Lower lobe of right lung (tissue), 2 donors: ENCODE results near the gene TCF4. TPM values are rescaled to one million over a fixed set of nuclear protein-coding genes. Genes with fewer than 3 reads are reported as not detected.
A peak's percentile ranks its signal among the peaks of the same experiment; 100 is the strongest.

Experiments
- ATAC-seq, 2 donors: fragments of 200-7000 bp; cut with Tn5 transposase; one replicate each; pipeline ENCODE4 v1.9.1; 2020 to 2022; ENCODE audit warnings: mild to moderate bottlenecking in 2 of 2, moderate library complexity in 2 of 2
- DNase-seq: peaks from one replicate; pipeline ENCODE4 v3.0.0-alpha.2; 2020
- H3K27ac ChIP-seq: fragments of 200-600 bp; one replicate; pipeline ENCODE4 v1.8.0; 2022
- H3K27me3 ChIP-seq: fragments of 200-600 bp; one replicate; pipeline ENCODE4 v1.8.0; 2022; ENCODE audit warnings: low read depth
- H3K36me3 ChIP-seq: fragments of 200-600 bp; one replicate; pipeline ENCODE4 v1.8.0; 2022; ENCODE audit warnings: mild to moderate bottlenecking
- H3K4me1 ChIP-seq: fragments of 200-600 bp; one replicate; pipeline ENCODE4 v1.8.0; 2022
- H3K4me3 ChIP-seq: fragments of 200-600 bp; one replicate; pipeline ENCODE4 v1.8.0; 2022; ENCODE audit warnings: mild to moderate bottlenecking
- H3K9me3 ChIP-seq: fragments of 200-600 bp; one replicate; pipeline ENCODE4 v1.8.0; 2022
- intact Hi-C: fragments of 100-400 bp; cut with DNase I; formaldehyde crosslinking; loops from one replicate; pipeline ENCODE4 v1.11.0; 2022
- total RNA-seq: library from RNA; stranded (reverse); fragmentation: NEBNext Ultra II Directional; extraction: Animal tissue kit (Norgen Biotek cat#: 25700); gene quantifications from one replicate; pipeline ENCODE4 v1.2.1, GENCODE V29; 2021
- TF ChIP-seq, protein P1 (sequence below): fragments of 200-600 bp; IDR thresholded peaks from one replicate; pipeline ENCODE4 v1.8.0; 2022; ENCODE audit warnings: antibody characterized with exemption, mild to moderate bottlenecking
- donor health status: DM: no; HTN: yes; CAD: no; lungs with severe emphysema.

Gene TCF4
- total RNA-seq, 1 donor from 2014 or later: 112 TPM

DNA sequence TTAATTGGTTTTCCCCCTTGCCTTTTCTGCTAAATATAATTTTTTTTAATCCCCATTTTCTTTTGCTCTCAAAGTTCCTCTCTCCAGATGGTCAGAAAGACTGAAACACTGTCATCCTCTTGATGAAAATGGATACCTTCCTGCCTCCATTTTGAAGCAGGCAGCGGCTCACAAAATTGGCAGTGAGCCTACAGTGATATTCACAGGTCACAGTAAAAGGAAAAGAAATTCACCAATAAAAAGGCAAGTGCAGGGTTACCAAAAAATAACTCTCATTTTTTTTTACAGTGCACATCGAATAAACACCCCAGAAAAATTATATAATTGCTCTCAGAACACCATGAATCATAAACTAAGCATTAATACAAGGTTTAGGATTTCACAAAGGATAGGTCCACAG, 307.5 kb downstream of the TCF4 start:
- no peaks in the 10 kb centered on the region for H3K9me3 ChIP-seq
- no peaks in the 10 kb centered on the region for H3K4me1 ChIP-seq
- no peaks in the 10 kb centered on the region for H3K27me3 ChIP-seq
- TF ChIP-seq, protein P1, sequence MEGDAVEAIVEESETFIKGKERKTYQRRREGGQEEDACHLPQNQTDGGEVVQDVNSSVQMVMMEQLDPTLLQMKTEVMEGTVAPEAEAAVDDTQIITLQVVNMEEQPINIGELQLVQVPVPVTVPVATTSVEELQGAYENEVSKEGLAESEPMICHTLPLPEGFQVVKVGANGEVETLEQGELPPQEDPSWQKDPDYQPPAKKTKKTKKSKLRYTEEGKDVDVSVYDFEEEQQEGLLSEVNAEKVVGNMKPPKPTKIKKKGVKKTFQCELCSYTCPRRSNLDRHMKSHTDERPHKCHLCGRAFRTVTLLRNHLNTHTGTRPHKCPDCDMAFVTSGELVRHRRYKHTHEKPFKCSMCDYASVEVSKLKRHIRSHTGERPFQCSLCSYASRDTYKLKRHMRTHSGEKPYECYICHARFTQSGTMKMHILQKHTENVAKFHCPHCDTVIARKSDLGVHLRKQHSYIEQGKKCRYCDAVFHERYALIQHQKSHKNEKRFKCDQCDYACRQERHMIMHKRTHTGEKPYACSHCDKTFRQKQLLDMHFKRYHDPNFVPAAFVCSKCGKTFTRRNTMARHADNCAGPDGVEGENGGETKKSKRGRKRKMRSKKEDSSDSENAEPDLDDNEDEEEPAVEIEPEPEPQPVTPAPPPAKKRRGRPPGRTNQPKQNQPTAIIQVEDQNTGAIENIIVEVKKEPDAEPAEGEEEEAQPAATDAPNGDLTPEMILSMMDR: no peak
- H3K36me3 ChIP-seq: peaks cover 8% of the 10 kb centered on the region
- no peak overlapping the region for H3K4me3 ChIP-seq
- DNase-seq: no peak
- ATAC-seq: no peak
- intact Hi-C loops: no loop called here
- H3K27ac ChIP-seq: no peak overlapping the region

DNA sequence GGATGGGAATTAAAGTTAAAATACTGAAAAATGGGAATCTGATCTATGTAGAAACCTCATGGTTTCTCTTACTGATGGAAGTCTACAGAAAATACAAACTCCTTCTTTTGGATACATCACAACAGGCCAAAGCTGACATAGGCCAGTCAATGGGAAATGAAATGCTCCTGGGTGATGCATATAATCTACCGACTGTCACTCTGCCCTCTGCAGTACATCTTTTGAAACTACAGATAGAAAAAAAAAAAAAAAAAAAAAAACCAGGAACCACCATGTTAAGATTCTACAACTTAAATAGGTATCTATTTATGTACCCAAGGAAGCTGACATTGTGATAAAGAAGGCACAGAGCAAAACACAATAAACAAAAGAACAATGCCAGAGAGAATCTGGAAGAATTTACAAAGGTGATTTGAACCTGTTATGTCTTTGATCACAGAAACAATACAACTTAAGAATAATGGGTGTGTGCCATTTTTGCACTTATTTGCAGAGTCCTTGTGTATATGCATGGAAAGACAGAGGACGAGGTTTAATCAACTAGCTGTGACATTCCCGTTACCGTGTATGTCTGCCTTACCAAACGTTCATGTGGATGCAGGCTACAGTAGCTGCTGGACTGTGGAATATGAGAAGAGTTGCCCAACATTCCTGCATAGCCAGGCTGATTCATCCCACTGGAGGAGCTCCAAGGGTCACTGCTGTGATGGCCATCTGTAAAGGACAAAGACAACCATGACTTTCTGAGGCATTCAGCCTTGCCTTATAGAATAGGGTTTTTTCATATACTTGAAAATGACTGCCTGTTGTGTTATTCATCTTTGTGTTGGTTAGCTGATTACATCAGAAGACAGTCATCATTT, 312.7 kb downstream of the TCF4 start:
- no peak for ATAC-seq

DNA sequence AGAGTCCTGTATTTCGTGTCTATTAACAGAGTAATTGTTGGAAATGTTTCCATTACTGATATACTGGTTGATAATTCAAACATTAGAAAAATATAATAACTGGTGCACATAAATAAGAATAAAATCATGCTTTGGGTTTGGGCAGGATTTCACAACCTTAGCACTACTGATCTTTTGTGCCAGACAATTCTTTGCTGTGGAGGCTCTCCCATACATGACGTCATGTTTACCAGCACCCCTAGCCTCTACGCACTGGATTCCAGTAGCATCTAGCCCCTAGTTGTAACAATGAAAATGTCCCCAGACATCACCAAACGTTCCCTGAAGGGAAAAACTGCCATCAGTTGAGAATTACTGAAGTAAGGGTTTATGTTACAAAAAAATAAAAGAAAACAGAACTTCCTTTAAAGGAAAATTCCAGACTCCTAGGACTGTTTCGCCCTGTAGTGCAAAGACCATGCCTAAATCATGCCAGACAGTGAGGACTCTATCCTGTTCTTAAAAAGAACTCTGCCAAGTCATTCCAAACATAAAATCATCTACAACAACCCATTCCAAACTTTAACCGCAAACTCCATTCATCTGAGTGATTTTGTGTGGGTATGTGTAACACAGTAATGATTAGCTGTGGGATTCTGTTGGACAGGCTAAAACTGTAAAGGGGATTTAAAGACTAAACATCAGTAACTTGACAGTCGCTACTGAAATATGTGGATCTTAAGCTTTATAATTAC, 315.3 kb downstream of the TCF4 start:
- TF ChIP-seq, protein P1: no peak
- ATAC-seq: peak in 1 of 2 donors; percentile 11
- Histone ChIP-seq H3K4me1 (peaks cover 5% of the 10 kb centered on the region), H3K4me3 (no peak overlapping the region), H3K9me3 (no peaks in the 10 kb centered on the region), H3K36me3 (peaks cover 29% of the 10 kb centered on the region), H3K27me3 (no peaks in the 10 kb centered on the region), H3K27ac (no peak overlapping the region)
- DNase-seq: no peak
- intact Hi-C loops: no loop called here

More for the DNA sequence above, 312.7 kb downstream of the TCF4 start:
- Histone ChIP-seq H3K4me1 (no peaks in the 10 kb centered on the region), H3K27me3 (no peaks in the 10 kb centered on the region), H3K4me3 (no peak overlapping the region), H3K9me3 (no peaks in the 10 kb centered on the region), H3K36me3 (peaks cover 22% of the 10 kb centered on the region), H3K27ac (no peak overlapping the region)
- intact Hi-C loops: no loop called here
- DNase-seq: no peak
- TF ChIP-seq, protein P1: no peak

DNA sequence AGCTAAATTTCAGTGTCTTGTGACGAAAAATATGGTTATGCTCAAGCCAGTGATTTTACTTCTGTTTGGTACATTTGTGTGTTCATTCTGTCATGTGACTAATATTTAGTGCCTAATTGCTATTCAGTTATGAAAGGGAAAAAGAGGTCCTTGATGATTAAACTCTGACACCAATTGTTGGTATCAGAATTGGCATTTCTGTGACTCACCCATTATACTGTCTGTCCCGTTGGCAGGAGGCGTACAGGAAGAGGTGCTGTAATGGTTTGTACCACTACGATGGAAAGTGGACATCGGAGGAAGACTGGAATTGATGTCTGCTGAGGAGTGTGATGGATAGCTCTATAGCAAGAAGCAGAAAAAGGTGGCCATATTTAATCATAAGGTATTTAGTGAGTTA, 318.4 kb downstream of the TCF4 start:
- no peak overlapping the region for H3K27ac ChIP-seq
- H3K27me3 ChIP-seq: no peaks in the 10 kb centered on the region
- H3K4me1 ChIP-seq: peaks cover 26% of the 10 kb centered on the region
- intact Hi-C loops: no loop called here
- TF ChIP-seq, protein P1: no peak
- ATAC-seq (no peak), DNase-seq (no peak)
- H3K9me3 ChIP-seq: no peaks in the 10 kb centered on the region
- no peak overlapping the region for H3K4me3 ChIP-seq
- H3K36me3 ChIP-seq: peaks cover 22% of the 10 kb centered on the region

DNA sequence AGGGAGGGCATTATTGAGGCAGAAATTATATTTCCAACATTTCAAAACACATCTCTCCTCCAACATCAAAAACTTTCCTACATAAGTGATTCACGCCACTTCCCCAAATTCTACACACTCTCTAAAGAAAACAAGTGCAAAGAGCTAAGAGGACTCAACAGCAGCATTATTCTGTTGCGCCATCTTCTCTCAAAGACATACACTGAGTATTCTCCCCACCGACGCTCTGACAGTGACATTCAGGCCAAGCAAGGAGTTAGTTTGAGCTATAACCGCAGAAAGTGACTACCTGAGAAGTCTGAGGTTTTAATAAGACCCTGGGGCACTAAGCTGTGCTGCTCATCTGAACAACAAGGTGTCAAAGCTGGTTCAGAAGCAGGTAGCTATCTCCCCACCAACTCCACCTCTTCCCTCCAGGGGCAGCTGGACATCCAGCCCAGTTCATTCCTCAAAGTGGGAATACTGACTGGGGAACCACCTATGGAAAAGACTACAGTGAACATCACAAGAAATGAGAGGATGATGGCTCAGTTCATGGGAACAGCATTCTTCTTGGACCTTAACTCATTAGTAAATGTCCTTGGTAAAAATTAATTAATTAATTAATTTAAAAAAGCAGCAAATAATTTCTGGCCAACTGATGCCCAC, 319.2 kb downstream of the TCF4 start:
- Histone ChIP-seq H3K36me3 (peaks cover 13% of the 10 kb centered on the region), H3K27me3 (no peaks in the 10 kb centered on the region), H3K4me3 (no peak overlapping the region), H3K27ac (no peak overlapping the region), H3K9me3 (no peaks in the 10 kb centered on the region), H3K4me1 (peaks cover 34% of the 10 kb centered on the region)
- DNase-seq (no peak), ATAC-seq (no peak)
- TF ChIP-seq, protein P1: no peak
- intact Hi-C loops: no loop called here
